ENCODE results near the gene FOXI3.

Gene FOXI3

DNA sequence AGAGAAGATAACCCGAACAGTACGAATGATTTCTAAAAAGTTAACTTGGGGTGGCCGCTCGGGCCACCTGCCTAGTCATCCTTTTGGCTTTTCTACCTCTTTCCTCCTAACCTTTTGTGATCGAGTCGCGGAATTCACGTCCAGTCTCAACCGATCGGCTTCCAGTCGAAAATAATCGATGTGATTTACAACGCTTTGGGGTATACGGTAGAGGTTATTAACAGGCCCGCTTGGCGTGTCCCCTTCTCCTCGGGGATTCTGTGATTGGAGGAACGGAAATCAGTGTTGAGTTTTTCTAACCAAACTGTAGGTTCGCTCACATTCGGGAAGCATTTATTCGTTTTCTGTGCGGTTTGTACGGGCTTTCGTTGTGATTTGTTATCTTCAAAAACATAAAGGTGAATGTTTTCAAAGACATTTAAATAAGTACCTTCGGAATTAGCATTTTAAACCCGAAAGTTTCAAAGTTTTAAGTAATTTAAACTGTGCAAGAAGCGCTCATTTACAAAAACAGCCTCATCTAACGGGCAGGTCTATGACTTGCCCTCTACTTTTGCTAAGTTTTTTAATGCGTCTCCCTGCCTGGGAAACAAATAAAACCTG lies 588 bp upstream of the FOXI3 start:
- in situ Hi-C loops (cut with HindIII; ENCODE audit: low sequenced_read_pairs): no loop called here
- peak; percentile 40 for DNase-seq (ENCODE audit: low read depth, low spot score)
- H3K4me3 ChIP-seq (ENCODE audit: low read depth, low read length): no peak overlapping the region
- TF ChIP-seq, protein P1, sequence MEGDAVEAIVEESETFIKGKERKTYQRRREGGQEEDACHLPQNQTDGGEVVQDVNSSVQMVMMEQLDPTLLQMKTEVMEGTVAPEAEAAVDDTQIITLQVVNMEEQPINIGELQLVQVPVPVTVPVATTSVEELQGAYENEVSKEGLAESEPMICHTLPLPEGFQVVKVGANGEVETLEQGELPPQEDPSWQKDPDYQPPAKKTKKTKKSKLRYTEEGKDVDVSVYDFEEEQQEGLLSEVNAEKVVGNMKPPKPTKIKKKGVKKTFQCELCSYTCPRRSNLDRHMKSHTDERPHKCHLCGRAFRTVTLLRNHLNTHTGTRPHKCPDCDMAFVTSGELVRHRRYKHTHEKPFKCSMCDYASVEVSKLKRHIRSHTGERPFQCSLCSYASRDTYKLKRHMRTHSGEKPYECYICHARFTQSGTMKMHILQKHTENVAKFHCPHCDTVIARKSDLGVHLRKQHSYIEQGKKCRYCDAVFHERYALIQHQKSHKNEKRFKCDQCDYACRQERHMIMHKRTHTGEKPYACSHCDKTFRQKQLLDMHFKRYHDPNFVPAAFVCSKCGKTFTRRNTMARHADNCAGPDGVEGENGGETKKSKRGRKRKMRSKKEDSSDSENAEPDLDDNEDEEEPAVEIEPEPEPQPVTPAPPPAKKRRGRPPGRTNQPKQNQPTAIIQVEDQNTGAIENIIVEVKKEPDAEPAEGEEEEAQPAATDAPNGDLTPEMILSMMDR (IDR thresholded peaks at IDR 0.05; ENCODE audit: low read depth, low read length): no peak

DNA sequence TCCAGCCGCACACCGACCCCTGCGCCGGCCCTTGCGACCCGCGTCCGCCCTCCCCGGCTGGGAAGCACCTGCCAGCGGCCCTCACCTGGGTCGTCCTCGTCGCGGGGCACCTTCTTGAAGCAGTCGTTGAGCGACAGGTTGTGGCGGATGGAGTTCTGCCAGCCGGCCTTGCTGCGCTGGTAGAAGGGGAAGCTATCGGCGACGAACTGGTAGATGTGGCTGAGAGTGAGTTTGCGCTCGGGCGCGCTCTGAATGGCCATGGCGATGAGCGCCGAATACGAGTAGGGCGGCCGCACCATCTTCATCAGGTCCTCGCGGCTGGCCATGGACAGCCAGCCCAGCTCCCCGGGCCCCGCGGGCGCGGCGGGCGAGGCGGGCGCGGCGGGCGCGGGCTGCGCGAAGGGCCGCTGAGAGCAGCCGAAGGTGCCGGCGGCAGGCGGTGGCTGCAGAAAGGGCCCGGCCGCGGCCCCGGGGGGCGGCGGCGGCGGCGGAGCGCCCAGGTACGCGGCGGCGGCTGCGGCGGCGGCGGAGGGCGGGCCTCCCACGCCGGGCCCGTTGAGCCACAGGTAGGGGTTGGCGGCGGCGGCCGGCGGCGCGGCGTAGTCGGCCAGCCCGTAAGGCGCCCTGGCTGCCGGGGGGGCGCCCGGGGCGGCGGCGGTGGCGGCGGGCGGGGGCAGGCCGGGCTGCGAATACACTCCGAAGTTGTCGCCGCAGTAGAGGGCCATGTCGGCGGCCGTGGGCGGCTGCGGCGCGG lies 505 bp downstream of the FOXI3 start:
- DNase-seq (ENCODE audit: low read depth, low spot score): no peak
- in situ Hi-C loops (cut with HindIII; ENCODE audit: low sequenced_read_pairs): no loop called here
- TF ChIP-seq, protein P1 (IDR thresholded peaks at IDR 0.05; ENCODE audit: low read depth, low read length): no peak
- no peak overlapping the region for H3K4me3 ChIP-seq (ENCODE audit: low read depth, low read length)

DNA sequence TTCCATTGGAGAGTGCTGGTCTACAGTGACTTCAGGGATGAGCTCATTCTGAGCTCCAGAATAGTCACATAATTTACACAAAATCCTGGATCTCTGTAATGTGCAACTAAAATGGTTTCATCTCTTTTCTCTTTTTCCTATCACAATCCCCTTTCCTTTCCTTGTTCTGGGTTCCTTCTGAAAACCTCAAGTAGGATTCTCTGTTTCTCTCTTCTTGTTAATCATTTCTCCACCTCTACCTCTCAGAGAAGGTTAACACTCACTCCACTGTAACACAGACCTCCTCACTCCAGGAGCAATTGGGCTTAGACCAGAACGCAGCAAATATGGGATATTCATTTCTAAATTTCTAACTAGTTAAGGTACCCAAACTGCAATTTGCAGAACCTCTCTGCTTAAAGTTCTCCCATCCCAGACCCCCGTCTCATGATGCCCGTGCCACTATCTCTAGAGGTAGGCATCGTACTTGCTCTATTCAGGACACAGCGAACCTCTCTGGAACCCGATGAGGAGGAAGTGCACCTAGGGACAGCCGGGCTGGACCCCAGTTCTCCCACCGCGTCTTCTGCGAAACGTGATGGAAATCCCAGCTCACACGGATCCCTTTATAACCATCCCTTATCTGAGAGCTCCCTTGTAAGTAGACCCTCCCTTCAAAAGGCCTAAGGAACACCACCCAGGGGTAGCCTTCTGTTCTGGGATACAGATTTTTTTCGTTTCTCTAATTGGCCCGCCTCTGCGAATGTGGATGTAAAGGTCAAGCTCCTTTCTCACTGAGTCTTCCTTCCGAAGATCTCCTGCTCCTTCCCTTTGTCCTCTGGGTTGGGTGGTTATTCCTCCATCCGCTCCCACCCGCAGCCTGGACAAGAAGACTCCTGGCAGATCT lies 1.3 kb downstream of the FOXI3 start:
- H3K4me3 ChIP-seq (ENCODE audit: low read depth, low read length): no peak overlapping the region
- in situ Hi-C loops (cut with HindIII; ENCODE audit: low sequenced_read_pairs): no loop called here
- no peak for DNase-seq (ENCODE audit: low read depth, low spot score)
- TF ChIP-seq, protein P1 (IDR thresholded peaks at IDR 0.05; ENCODE audit: low read depth, low read length): no peak

DNA sequence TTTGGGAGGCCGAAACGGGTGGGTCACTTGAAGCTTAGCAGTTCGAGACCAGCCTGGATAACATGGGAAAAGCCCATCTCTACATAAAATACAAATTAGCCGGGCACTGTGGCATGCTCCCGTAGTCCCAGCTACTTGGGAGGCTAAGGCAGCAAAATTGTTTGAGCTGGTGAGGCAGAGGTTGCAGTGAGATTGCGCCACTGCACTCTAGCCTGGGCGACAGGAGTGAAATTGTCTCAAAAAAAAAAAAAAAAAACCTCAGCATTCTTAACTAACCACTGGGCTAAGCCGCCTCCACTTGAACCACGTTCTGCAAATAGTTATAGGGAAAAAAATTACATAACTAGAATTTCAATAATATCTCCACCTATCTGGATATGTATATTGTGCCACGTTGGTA lies 2.3 kb downstream of the FOXI3 start:
- no peak for DNase-seq (ENCODE audit: low read depth, low spot score)
- H3K4me3 ChIP-seq (ENCODE audit: low read depth, low read length): no peak overlapping the region
- in situ Hi-C loops (cut with HindIII; ENCODE audit: low sequenced_read_pairs): no loop called here
- TF ChIP-seq, protein P1 (IDR thresholded peaks at IDR 0.05; ENCODE audit: low read depth, low read length): no peak

DNA sequence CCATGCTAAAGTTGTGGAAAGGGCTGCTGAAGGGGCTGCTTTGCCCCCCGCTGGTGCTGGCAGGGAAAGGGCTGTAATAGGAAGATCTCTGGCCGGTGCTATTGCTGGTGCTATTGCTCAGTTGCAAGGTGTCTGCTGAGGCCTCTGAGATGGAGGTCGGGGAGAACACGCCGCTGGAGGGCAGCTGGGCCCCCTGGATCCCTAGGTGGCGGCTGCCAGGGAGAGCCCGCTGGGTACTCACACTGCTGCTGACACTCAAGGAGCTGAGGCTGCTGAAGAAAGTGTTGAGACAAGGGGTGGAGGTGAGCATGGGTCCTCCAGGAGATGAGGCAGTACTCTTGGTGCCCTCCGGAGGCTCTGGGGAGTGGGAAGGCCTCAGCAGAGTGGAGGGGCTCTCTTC lies 4.2 kb downstream of the FOXI3 start:
- TF ChIP-seq, protein P1 (IDR thresholded peaks at IDR 0.05; ENCODE audit: low read depth, low read length): no peak
- H3K4me3 ChIP-seq (ENCODE audit: low read depth, low read length): no peak overlapping the region
- DNase-seq (ENCODE audit: low read depth, low spot score): no peak
- in situ Hi-C loops (cut with HindIII; ENCODE audit: low sequenced_read_pairs): no loop called here

DNA sequence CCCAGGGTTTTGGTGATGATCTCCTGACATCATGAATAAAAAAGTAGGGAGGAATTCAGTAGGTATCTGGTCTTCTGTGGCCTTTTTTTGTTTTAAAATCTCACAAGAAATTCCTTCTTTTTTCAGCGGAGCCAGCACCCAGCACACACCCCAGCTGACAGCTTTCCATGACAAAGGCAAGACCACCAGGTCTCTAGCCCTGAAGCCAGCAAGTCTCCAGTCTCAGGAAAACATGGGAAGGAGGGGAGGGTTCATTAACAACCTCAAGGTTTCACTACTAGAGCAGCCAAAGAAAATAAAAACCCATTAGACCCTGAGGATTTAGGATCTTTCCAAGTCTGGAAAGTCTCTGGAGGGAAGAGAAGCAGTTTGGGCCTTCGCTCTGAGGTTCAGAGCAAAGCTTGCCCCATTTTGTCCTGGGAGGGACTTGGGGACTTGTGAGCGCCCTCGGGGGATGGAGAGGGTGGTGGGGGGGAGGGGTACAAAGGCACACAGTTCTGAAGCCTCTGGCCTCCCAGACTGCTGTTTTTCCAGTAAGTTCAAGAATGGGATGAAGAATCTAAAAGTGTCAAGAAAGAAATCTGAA lies 9.0 kb downstream of the FOXI3 start:
- in situ Hi-C loops (cut with HindIII; ENCODE audit: low sequenced_read_pairs): no loop called here
- no peak overlapping the region for H3K4me3 ChIP-seq (ENCODE audit: low read depth, low read length)
- no peak for DNase-seq (ENCODE audit: low read depth, low spot score)
- TF ChIP-seq, protein P1 (IDR thresholded peaks at IDR 0.05; ENCODE audit: low read depth, low read length): no peak

Measured in astrocyte of the spinal cord (primary cell).